K562 (cell line): ENCODE data around the gene ZBTB20. TPM values are rescaled to one million over a fixed set of nuclear protein-coding genes. Genes with fewer than 3 reads are reported as not detected.

Experiments
- ATAC-seq: fragments of 200-7000 bp; cut with Tn5 transposase; 3 replicates; pipeline ENCODE4 v1.9.1; 2020; ENCODE audit warnings: moderate library complexity
- BruUV-seq: library from RNA; stranded (reverse); fragments of 400-500 nt; replicated peaks from 2 replicates; lab custom pipeline; 2021; lab: Mats Ljungman, UMichigan
- CTCF ChIA-PET: fragments of 300-600 bp; formaldehyde crosslinking; extraction: SDS; loops from one replicate; lab custom pipeline; 2021; ENCODE audit warnings: low intra/inter-chr PET ratio; lab: Yijun Ruan, JAX
- POLR2A ChIA-PET: fragments of 300-600, 350-650 bp; sonication (Branson Sonifier 250); formaldehyde crosslinking; extraction: SDS; loops from one replicate; lab custom pipeline; 2021; ENCODE audit warnings: antibody characterized with exemption, inconsistent platforms; lab: Yijun Ruan, JAX
- DNase-seq, 4 experiments: peaks; one replicate each; pipeline versions ENCODE4 v3.0.0 to v3.0.0-alpha.2; 2011 to 2018; ENCODE audit warnings: low spot score in 3 of 4, mixed read lengths in 3 of 4; ENCODE audit errors: extremely low read depth in 1 of 4
- FAIRE-seq: peaks from 2 replicates; lab custom pipeline; 2011; peaks lifted over from hg19 to GRCh38; lab: Jason Lieb, UNC
- H2AFZ ChIP-seq: 2 replicates; pipeline ENCODE4 v1.6.0; 2011; ENCODE audit warnings: low read depth, low read length, control low read depth, inconsistent platforms
- H3K27ac ChIP-seq: fragments of 200-600 bp; 3 replicates; pipeline ENCODE4 v1.8.0; 2011; ENCODE audit warnings: low read depth, mild to moderate bottlenecking, control low read depth, inconsistent platforms, low read length, moderate library complexity, mixed read lengths; ENCODE audit errors: extremely low read depth
- H3K27me3 ChIP-seq, 2 experiments: fragments of 300-600 bp in 1 of 2; 2 replicates in 1 of 2; 3 replicates in 1 of 2; pipeline versions ENCODE4 v1.6.0 to v1.8.0; 2011; ENCODE audit warnings: inconsistent platforms in 2 of 2, low read length in 2 of 2, mild to moderate bottlenecking in 1 of 2, mixed read lengths in 1 of 2, moderate library complexity in 1 of 2; ENCODE audit not compliant: control insufficient read depth in 2 of 2, insufficient read depth in 2 of 2
- H3K36me3 ChIP-seq: fragments of 300-600 bp; 3 replicates; pipeline ENCODE4 v1.8.0; 2011; ENCODE audit warnings: mild to moderate bottlenecking, low read length, inconsistent platforms; ENCODE audit not compliant: control insufficient read depth, insufficient read depth
- H3K4me1 ChIP-seq, 2 experiments: fragments of 200-600 bp in 1 of 2; replicated peaks in 1 of 2; 2 replicates in 1 of 2; 3 replicates in 1 of 2; pipeline versions ENCODE4 v1.5.1 to v1.8.0; 2011; ENCODE audit warnings: inconsistent platforms in 2 of 2, low read length in 2 of 2, mild to moderate bottlenecking in 1 of 2, mixed read lengths in 1 of 2, moderate library complexity in 1 of 2; ENCODE audit not compliant: control insufficient read depth in 2 of 2, insufficient read depth in 2 of 2
- H3K4me2 ChIP-seq: 2 replicates; pipeline ENCODE4 v1.6.1; 2011; ENCODE audit warnings: low read length, control low read depth, inconsistent platforms, mixed read lengths; ENCODE audit not compliant: insufficient read depth
- H3K4me3 ChIP-seq: fragments of 200-600 bp; sonication (generic), shearing (Covaris generic); 2 replicates; pipeline ENCODE4 v1.5.1; 2016; ENCODE audit warnings: control low read depth, inconsistent platforms
- H3K79me2 ChIP-seq: fragments of 200-600 bp; 3 replicates; pipeline ENCODE4 v1.8.0; 2011; ENCODE audit warnings: low read length, inconsistent platforms; ENCODE audit not compliant: control insufficient read depth, insufficient read depth
- H3K9ac ChIP-seq, 2 experiments: 2 replicates each; pipeline versions ENCODE4 v1.6.0 to v1.6.1; 2011; ENCODE audit warnings: low read depth in 2 of 2, low read length in 2 of 2, control low read depth in 1 of 2, inconsistent platforms in 1 of 2, mild to moderate bottlenecking in 1 of 2, mixed read lengths in 1 of 2; ENCODE audit not compliant: insufficient read depth in 1 of 2
- H3K9me1 ChIP-seq: one replicate; pipeline ENCODE4 v1.6.0; 2011; ENCODE audit warnings: inconsistent platforms, mild to moderate bottlenecking, low read length, moderate library complexity; ENCODE audit not compliant: control insufficient read depth, insufficient read depth
- H3K9me3 ChIP-seq: replicated peaks from 2 replicates; pipeline ENCODE4 v1.5.1; 2011; ENCODE audit warnings: low read depth, low read length, inconsistent platforms; ENCODE audit not compliant: control insufficient read depth, insufficient read depth
- H4K20me1 ChIP-seq: replicated peaks from 2 replicates; pipeline ENCODE4 v1.6.1; 2011; ENCODE audit warnings: low read length, inconsistent platforms, mixed read lengths; ENCODE audit not compliant: control insufficient read depth, insufficient read depth
- EGR1 ChIP-seq: fragments of 450-650 bp; conservative IDR thresholded peaks from 2 replicates; pipeline ENCODE4 v1.6.1; 2017; ENCODE audit warnings: mild to moderate bottlenecking
- HMGXB4 ChIP-seq: sonication (generic); formaldehyde crosslinking; IDR thresholded peaks from 2 replicates; pipeline ENCODE4 v1.8.1; 2023; ENCODE audit warnings: mild to moderate bottlenecking, missing genetic modification reagents
- SMAD4 ChIP-seq: fragments of 250-450 bp; sonication (Bioruptor Pico); conservative IDR thresholded peaks from 2 replicates; pipeline ENCODE4 v1.8.0; 2021; ENCODE audit warnings: inconsistent platforms, mild to moderate bottlenecking, moderate library complexity
- SRSF3 ChIP-seq: fragments of 200-400 bp; formaldehyde crosslinking; IDR thresholded peaks from 2 replicates; pipeline ENCODE4 v1.6.1; 2016; ENCODE audit warnings: mild to moderate bottlenecking, low read length, moderate library complexity; ENCODE audit not compliant: insufficient read depth
- STAT5B ChIP-seq: fragments of 250-450 bp; sonication (Bioruptor Pico); IDR thresholded peaks from 2 replicates; pipeline ENCODE4 v1.8.0; 2021; ENCODE audit warnings: mild to moderate bottlenecking, inconsistent platforms
- WGBS: fragments of 100-300 bp; shearing (Covaris generic); methylation state at CpG from one replicate; pipeline ENCODE4 v1.1.6; 2016; ENCODE audit warnings: low coverage, mixed read lengths; ENCODE audit not compliant: insufficient coverage; ENCODE audit errors: missing lambda C conversion rate; 5-methylcytosine and 5-hydroxymethylcytosine counted together
- in situ Hi-C: fragments of 300-500 bp; cut with MboI; formaldehyde crosslinking; loops from 4 replicates; pipeline ENCODE4 v1.15.0; 2018; ENCODE audit warnings: inconsistent platforms, mixed read lengths
- intact Hi-C: fragments of 100-400 bp; cut with micrococcal nuclease; formaldehyde crosslinking; loops from 2 replicates; pipeline ENCODE4 v1.14.2; 2022
- polyA plus RNA-seq, 8 experiments: library from polyadenylated mRNA; depleted of rRNA in 4 of 8; stranded (reverse) in 5 of 8; unstranded in 3 of 8; fragments of >200 nt; fragmentation: Nextera tagmentation in 2 of 8; fragmentation: Illumina TruSeq in 1 of 8; extraction: Ambion mirVana in 2 of 8; extraction: Trizol in 1 of 8; gene quantifications; 2 replicates each; pipeline versions ENCODE4 v1.2.1 to v1.2.3, GENCODE V29; 2011 to 2014; ENCODE audit warnings: inconsistent platforms in 1 of 8, missing spikeins in 1 of 8
- total RNA-seq, 7 experiments: library from RNA; depleted of rRNA in 6 of 7; stranded (reverse); fragments of >200 nt in 6 of 7; fragmentation: Illumina TruSeq in 2 of 7; extraction: Trizol in 2 of 7; gene quantifications; 2 replicates each; pipeline versions ENCODE4 v1.2.1 to v1.2.3, GENCODE V29; 2011 to 2021; ENCODE audit warnings: low replicate concordance in 1 of 7
- TF ChIP-seq, protein P1 (sequence below): fragments of 450-650 bp; formaldehyde crosslinking; IDR thresholded peaks from 2 replicates; pipeline ENCODE4 v1.4.0; 2022; ENCODE audit warnings: missing genetic modification characterization
- TF ChIP-seq, protein P2 (sequence below): fragments of 450-650 bp; formaldehyde crosslinking; IDR thresholded peaks from 2 replicates; pipeline ENCODE4 v1.4.0; 2020; ENCODE audit warnings: mild to moderate bottlenecking, mixed read lengths

The ZBTB20 gene
- total and polyA plus RNA-seq, 9 of the 15 experiments (the other 6 are each of a cell fraction or from before 2014, with no cell fraction given) = 0.17 to 1.7 (median 0.45) TPM

DNA sequence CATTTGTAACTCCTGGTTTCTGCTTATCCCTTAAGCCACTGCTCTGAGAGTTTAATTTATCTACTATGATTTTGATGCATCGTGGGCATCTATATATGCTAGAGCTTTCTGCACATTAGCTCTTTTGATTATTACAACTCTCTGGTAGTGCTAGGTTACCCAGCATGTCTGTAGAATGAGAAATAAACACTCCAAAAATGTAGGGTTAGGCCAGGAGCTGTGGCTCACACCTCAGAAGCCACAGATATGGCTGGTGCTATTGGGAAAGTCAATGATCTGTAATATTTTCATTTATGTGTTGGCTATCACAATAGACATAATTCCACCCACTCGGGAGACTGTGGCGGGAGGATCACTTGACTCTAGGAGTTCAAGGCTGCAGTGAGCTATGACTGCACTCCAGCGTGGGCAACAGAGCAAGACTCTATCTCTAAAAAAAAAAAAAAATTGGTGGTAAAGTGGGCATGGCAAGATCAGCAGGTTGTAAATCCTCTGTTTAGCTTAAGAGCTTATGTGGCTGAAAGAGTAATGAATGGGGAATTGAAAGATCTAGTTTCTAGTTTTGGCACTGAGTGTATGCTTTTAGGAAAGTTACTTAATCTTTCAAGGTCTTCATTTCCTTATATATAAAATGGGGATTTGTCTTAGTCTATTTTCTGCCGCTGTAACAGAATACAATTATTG, 847.0 kb downstream of the ZBTB20 start:
- no peak overlapping the region for H2AFZ ChIP-seq
- POLR2A ChIA-PET = interaction anchor here (0.6 kb wide), 1 partner anchor 28 kb away, joined by 3 read pairs; no protein-coding TSS in a partner anchor
- no peaks in the 10 kb centered on the region for H3K36me3 ChIP-seq
- CTCF ChIA-PET = no interaction called here
- TF ChIP-seq, protein P1, sequence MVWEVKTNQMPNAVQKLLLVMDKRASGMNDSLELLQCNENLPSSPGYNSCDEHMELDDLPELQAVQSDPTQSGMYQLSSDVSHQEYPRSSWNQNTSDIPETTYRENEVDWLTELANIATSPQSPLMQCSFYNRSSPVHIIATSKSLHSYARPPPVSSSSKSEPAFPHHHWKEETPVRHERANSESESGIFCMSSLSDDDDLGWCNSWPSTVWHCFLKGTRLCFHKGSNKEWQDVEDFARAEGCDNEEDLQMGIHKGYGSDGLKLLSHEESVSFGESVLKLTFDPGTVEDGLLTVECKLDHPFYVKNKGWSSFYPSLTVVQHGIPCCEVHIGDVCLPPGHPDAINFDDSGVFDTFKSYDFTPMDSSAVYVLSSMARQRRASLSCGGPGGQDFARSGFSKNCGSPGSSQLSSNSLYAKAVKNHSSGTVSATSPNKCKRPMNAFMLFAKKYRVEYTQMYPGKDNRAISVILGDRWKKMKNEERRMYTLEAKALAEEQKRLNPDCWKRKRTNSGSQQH = no peak
- TF ChIP-seq, protein P2, sequence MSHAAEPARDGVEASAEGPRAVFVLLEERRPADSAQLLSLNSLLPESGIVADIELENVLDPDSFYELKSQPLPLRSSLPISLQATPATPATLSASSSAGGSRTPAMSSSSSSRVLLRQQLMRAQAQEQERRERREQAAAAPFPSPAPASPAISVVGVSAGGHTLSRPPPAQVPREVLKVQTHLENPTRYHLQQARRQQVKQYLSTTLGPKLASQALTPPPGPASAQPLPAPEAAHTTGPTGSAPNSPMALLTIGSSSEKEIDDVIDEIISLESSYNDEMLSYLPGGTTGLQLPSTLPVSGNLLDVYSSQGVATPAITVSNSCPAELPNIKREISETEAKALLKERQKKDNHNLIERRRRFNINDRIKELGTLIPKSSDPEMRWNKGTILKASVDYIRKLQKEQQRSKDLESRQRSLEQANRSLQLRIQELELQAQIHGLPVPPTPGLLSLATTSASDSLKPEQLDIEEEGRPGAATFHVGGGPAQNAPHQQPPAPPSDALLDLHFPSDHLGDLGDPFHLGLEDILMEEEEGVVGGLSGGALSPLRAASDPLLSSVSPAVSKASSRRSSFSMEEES (CRISPR knock-in tag) = no peak
- no peak for TF ChIP-seq STAT5B
- no peak for TF ChIP-seq SRSF3
- no peak for TF ChIP-seq EGR1
- no peak for TF ChIP-seq SMAD4 (CRISPR knock-in tag)
- no peak for TF ChIP-seq HMGXB4 (CRISPR knock-in tag)
- in situ Hi-C loops (no loop called here), intact Hi-C loops (loop anchor here (5.0 kb wide), 1 partner anchor 148 kb away; no protein-coding TSS in a partner anchor)
- H3K27ac ChIP-seq = no peak overlapping the region
- no peaks in the 10 kb centered on the region for H4K20me1 ChIP-seq
- FAIRE-seq (no peak), ATAC-seq (no peak), DNase-seq (no peak)
- no TSS peak for BruUV-seq
- no peaks in the 10 kb centered on the region for H3K9me3 ChIP-seq
- 0% methylated on average over 5 of the region's 5 CpGs for WGBS
- H3K4me1 ChIP-seq = no peaks in the 10 kb centered on the region
- no peaks in the 10 kb centered on the region for H3K79me2 ChIP-seq
- H3K27me3 ChIP-seq = no peaks in the 10 kb centered on the region
- no peak overlapping the region for H3K9ac ChIP-seq
- no peaks in the 10 kb centered on the region for H3K9me1 ChIP-seq
- no peak overlapping the region for H3K4me3 ChIP-seq
- no peak overlapping the region for H3K4me2 ChIP-seq
